Naive thymus-derived CD8-positive, alpha-beta T cell (primary cell): ENCODE data around the gene RAB38. TPM values are rescaled to one million over a fixed set of nuclear protein-coding genes. Genes with fewer than 3 reads are reported as not detected.

Experiments
- ATAC-seq, 2 donors: fragments of 150-1000 bp; cut with Tn5 transposase in 1 of 2; sonication (Bioruptor Pico), chemical (Tn5 transposase) in 1 of 2; 1 replicate in 1 of 2; 2 replicates in 1 of 2; pipeline ENCODE4 v1.10.0; 2021; ENCODE audit warnings: mild to moderate bottlenecking in 2 of 2, moderate library complexity in 2 of 2
- POLR2A ChIA-PET: fragments of 350-600 bp; sonication (Branson Sonifier 250); formaldehyde crosslinking; loops from one replicate; lab custom pipeline; 2021; ENCODE audit warnings: antibody characterized with exemption; lab: Charles Lee
- DNase-seq, 10 donors: peaks; one replicate each; pipeline versions ENCODE4 v3.0.0 to v3.0.0-alpha.2; 2020 to 2022
- H3K27ac Mint-ChIP-seq, 10 donors: one replicate each; pipeline ENCODE4 v1.8.0; 2020 to 2022; ENCODE audit warnings: mild to moderate bottlenecking in 10 of 10, mixed read lengths in 10 of 10, moderate library complexity in 4 of 10, inconsistent platforms in 1 of 10
- H3K27me3 Mint-ChIP-seq, 5 donors: one replicate each; pipeline ENCODE4 v1.8.0; 2021 to 2022; ENCODE audit warnings: mixed read lengths in 5 of 5
- H3K36me3 Mint-ChIP-seq, 3 donors: one replicate each; pipeline ENCODE4 v1.8.0; 2020 to 2022; ENCODE audit warnings: mixed read lengths in 3 of 3, mild to moderate bottlenecking in 2 of 3, inconsistent platforms in 1 of 3
- H3K4me1 Mint-ChIP-seq, 4 donors: one replicate each; pipeline ENCODE4 v1.8.0; 2021 to 2022; ENCODE audit warnings: mixed read lengths in 4 of 4
- H3K4me3 Mint-ChIP-seq, 10 donors: one replicate each; pipeline ENCODE4 v1.8.0; 2020 to 2022; ENCODE audit warnings: mild to moderate bottlenecking in 10 of 10, mixed read lengths in 10 of 10, moderate library complexity in 6 of 10, inconsistent platforms in 1 of 10
- H3K9me3 Mint-ChIP-seq, 9 donors: one replicate each; pipeline ENCODE4 v1.8.0; 2020 to 2022; ENCODE audit warnings: mixed read lengths in 9 of 9, mild to moderate bottlenecking in 3 of 9, inconsistent platforms in 1 of 9, moderate library complexity in 1 of 9
- microRNA-seq: library from miRNA; unstranded; fragments of <30 nt; microRNA quantifications from one replicate; pipeline ENCODE4 v1.2.0, GENCODE V29; 2022; ENCODE audit warnings: borderline microRNAs expressed
- polyA plus RNA-seq, 3 donors: library from polyadenylated mRNA; unstranded; fragments of 300-500 nt; fragmentation: Illumina TruSeq; gene quantifications; one replicate each; pipeline ENCODE4 v1.2.3, GENCODE V29; 2021
- total RNA-seq, 8 experiments: library from RNA in 2 of 8; stranded (reverse) in 2 of 8; gene quantifications; one replicate each; pipeline ENCODE4 v1.2.3 and lab custom pipeline; 2021 to 2026

Gene RAB38
- total and polyA plus RNA-seq, 5 experiments from 2014 or later: 0.75 to 1.0 (median 0.83) TPM; not detected in 1

- POLR2A ChIA-PET: no interaction called here
- H3K27ac Mint-ChIP-seq: no peak overlapping the region
- H3K36me3 Mint-ChIP-seq: no peaks in the 10 kb centered on the region
- H3K4me1 Mint-ChIP-seq: no peaks in the 10 kb centered on the region
- ATAC-seq: no peak
- DNase-seq: no peak
- H3K27me3 Mint-ChIP-seq: peaks cover 0 to 19% (median 3%) of the 10 kb centered on the region in 5 donors
- H3K9me3 Mint-ChIP-seq: no peaks in the 10 kb centered on the region
- H3K4me3 Mint-ChIP-seq: no peak overlapping the region
Observed at GRCh38 chr11:88087337-88087736, 87.9 kb downstream of the RAB38 start.

GRCh38 chr11:88086297-88086696 is 88.9 kb downstream of the RAB38 start:
- H3K4me3 Mint-ChIP-seq: no peak overlapping the region
- no peaks in the 10 kb centered on the region for H3K9me3 Mint-ChIP-seq
- H3K4me1 Mint-ChIP-seq: no peaks in the 10 kb centered on the region
- H3K27me3 Mint-ChIP-seq: peaks cover 0 to 13% (median 3%) of the 10 kb centered on the region in 5 donors
- POLR2A ChIA-PET: no interaction called here
- DNase-seq (no peak), ATAC-seq (no peak)
- H3K36me3 Mint-ChIP-seq: no peaks in the 10 kb centered on the region
- no peak overlapping the region for H3K27ac Mint-ChIP-seq

- Mint-ChIP-seq H3K27me3 (peaks cover 15 to 48% (median 20%) of the 10 kb centered on the region in 5 donors), H3K4me1 (no peaks in the 10 kb centered on the region), H3K36me3 (peaks cover 0 to 16% (median 6%) of the 10 kb centered on the region in 3 donors), H3K27ac (no peak overlapping the region), H3K9me3 (peaks cover 0 to 26% (median 10%) of the 10 kb centered on the region in 9 donors), H3K4me3 (no peak overlapping the region)
- no peak for ATAC-seq
- DNase-seq: no peak
- POLR2A ChIA-PET: no interaction called here
Observed at GRCh38 chr11:88070437-88070836, 104.8 kb downstream of the RAB38 start.

- peak in 1 of 10 donors; percentile 3 for DNase-seq
- no peak overlapping the region for H3K27ac Mint-ChIP-seq
- peaks cover 15 to 42% (median 18%) of the 10 kb centered on the region in 5 donors for H3K27me3 Mint-ChIP-seq
- peaks cover 0 to 20% (median 7%) of the 10 kb centered on the region in 9 donors for H3K9me3 Mint-ChIP-seq
- POLR2A ChIA-PET: no interaction called here
- peaks cover 0 to 16% (median 6%) of the 10 kb centered on the region in 3 donors for H3K36me3 Mint-ChIP-seq
- ATAC-seq: no peak
- H3K4me1 Mint-ChIP-seq: no peaks in the 10 kb centered on the region
- H3K4me3 Mint-ChIP-seq: no peak overlapping the region
Observed at GRCh38 chr11:88068848-88069554, 106.2 kb downstream of the RAB38 start.

GRCh38 chr11:88066090-88066489 is 109.2 kb downstream of the RAB38 start:
- Mint-ChIP-seq H3K36me3 (no peaks in the 10 kb centered on the region), H3K4me3 (no peak overlapping the region), H3K27ac (no peak overlapping the region), H3K4me1 (no peaks in the 10 kb centered on the region), H3K9me3 (peaks cover 0 to 3% (median 0%) of the 10 kb centered on the region in 9 donors), H3K27me3 (peaks cover 0 to 19% (median 11%) of the 10 kb centered on the region in 5 donors)
- DNase-seq: no peak
- POLR2A ChIA-PET: no interaction called here
- ATAC-seq: no peak

GRCh38 chr11:88064097-88064705 is 111.0 kb downstream of the RAB38 start:
- POLR2A ChIA-PET: no interaction called here
- ATAC-seq: no peak
- DNase-seq: no peak
- no peaks in the 10 kb centered on the region for H3K36me3 Mint-ChIP-seq
- H3K9me3 Mint-ChIP-seq: no peaks in the 10 kb centered on the region
- H3K27ac Mint-ChIP-seq: no peak overlapping the region
- peaks cover 0 to 8% (median 6%) of the 10 kb centered on the region in 5 donors for H3K27me3 Mint-ChIP-seq
- no peak overlapping the region for H3K4me3 Mint-ChIP-seq
- H3K4me1 Mint-ChIP-seq: no peaks in the 10 kb centered on the region

Small RNA genes within 50 kb of the gene (microRNA-seq; reads per million reads assigned to microRNA genes)
- gene MIR3166: not detected

Other genes starting within 250 kb of the RAB38 start
- gene CTSC, start 162.3 kb upstream of the RAB38 start, total RNA-seq: 10 to 100 TPM; 37.3 to 41.5 TPM
- 100 to 1,000 TPM in 1 of 3 donors, 10 to 100 TPM in 2; 88.7 to 166 (median 90.3) TPM for gene CTSC, start 162.3 kb upstream of the RAB38 start, polyA plus RNA-seq